Measurements from ENCODE around the gene GFI1.

- TF ChIP-seq CTCF (IDR thresholded peaks at IDR 0.05) (no peak), EP300 (IDR thresholded peaks at IDR 0.05) (no peak)
Measured at GRCh38 chr1:92484472-92485380, 2.0 kb downstream of the GFI1 start.

Measured in ovary (tissue), 3 donors.